Endothelial cell of umbilical vein (primary cell): ENCODE data around the gene PPP2CA.

Source experiments
- EZH2 ChIP-seq: IDR thresholded peaks from 2 replicates; pipeline ENCODE4 v1.6.1; 2012; ENCODE audit warnings: borderline replicate concordance, low read depth, mild to moderate bottlenecking, moderate library complexity, low read length, inconsistent platforms; ENCODE audit not compliant: severe bottlenecking
- POLR2A ChIP-seq: IDR thresholded peaks from 2 replicates; pipeline ENCODE4 v1.6.1; 2012; ENCODE audit warnings: low read depth, mild to moderate bottlenecking, control low read depth, low read length
- TF ChIP-seq, protein P1 (sequence below), 2 donors: IDR thresholded peaks; 1 replicate in 1 of 2; 2 replicates in 1 of 2; pipeline ENCODE4 v1.5.1; 2011; ENCODE audit warnings: low read length in 2 of 2, mild to moderate bottlenecking in 2 of 2, moderate library complexity in 2 of 2, control low read depth in 1 of 2, inconsistent platforms in 1 of 2, low read depth in 1 of 2; ENCODE audit not compliant: insufficient read depth in 1 of 2; ENCODE audit errors: extremely low read depth in 1 of 2

DNA sequence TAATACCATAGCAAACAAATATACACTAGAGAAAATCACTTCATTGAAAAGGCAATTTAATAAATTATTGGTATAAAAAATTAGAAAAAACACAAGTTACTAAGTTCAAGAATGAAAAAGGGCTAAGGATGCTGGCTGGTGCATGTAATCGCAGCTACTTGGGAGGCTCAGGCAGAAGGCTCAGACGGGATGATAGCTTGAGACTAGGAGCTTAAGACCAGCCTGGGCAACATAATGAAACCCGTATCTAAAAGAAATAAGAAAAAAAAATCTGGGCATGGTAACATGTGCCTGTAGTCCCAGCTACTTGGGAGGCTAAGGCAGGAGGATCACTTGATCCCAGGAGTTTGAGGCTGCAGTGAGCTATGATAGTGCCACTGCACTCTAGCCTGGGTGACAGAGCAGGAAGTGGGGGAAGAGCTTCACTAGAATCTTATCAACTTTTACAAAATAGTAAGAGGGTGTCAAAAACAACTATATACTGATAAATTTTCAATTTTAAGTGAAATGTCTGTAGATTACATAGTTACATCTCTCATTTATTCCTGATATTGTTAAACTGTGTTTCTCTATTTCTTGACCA is 42.2 kb upstream of the PPP2CA start:
- no peak for TF ChIP-seq POLR2A
- TF ChIP-seq, protein P1, sequence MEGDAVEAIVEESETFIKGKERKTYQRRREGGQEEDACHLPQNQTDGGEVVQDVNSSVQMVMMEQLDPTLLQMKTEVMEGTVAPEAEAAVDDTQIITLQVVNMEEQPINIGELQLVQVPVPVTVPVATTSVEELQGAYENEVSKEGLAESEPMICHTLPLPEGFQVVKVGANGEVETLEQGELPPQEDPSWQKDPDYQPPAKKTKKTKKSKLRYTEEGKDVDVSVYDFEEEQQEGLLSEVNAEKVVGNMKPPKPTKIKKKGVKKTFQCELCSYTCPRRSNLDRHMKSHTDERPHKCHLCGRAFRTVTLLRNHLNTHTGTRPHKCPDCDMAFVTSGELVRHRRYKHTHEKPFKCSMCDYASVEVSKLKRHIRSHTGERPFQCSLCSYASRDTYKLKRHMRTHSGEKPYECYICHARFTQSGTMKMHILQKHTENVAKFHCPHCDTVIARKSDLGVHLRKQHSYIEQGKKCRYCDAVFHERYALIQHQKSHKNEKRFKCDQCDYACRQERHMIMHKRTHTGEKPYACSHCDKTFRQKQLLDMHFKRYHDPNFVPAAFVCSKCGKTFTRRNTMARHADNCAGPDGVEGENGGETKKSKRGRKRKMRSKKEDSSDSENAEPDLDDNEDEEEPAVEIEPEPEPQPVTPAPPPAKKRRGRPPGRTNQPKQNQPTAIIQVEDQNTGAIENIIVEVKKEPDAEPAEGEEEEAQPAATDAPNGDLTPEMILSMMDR (IDR thresholded peaks at IDR 0.05; ENCODE audit: extremely low read depth in 1 of 2, insufficient read depth in 1 of 2, low read depth in 1 of 2, low read length in 2 of 2) = no peak
- no peak for TF ChIP-seq EZH2
